ENCODE results near the gene COX8A.

DNA sequence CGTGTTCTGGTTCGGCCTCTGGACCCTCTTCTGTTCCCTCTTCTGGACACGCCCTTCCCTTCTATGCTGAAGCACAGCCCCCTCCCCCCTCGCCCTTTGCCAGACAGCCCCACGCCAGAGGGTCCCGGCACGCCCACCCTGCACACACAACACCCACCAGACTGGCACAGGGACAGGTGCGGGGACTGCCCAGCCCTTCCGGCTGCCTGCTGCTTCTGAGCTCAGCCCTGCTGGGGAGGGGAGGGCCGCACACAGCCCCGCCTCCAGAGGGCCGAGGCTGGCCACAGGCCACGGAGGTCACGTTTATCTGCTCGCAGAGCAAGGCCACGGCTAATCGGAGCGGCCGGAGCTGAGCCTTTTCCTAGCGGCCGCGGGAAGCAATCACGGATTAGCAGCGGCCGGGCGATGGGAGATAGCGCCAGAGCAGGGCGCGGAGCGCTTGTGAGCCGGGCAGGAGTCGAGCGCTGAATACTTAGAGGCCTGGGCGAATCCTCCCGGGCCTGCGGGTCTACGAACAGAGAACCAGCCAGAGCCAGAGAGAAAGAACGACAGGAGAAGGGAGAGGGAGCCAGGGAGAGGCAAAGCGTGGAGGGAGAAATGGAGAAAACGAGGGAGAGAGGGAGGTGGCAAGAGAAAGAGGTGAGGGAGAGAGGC is 33.3 kb downstream of the COX8A start:
- TF ChIP-seq EZH2 (IDR thresholded peaks at IDR 0.05) = no peak
- no peak for TF ChIP-seq POLR2AphosphoS5 (IDR thresholded peaks at IDR 0.05; ENCODE audit: borderline replicate concordance, low read depth, low read length)
- no peak for TF ChIP-seq FOXP2 (optimal IDR thresholded peaks at IDR 0.05; ENCODE audit: control extremely low read depth, extremely low read length, insufficient read depth)

Measured in SK-N-MC (cell line).